GM10248 (cell line): ENCODE measurements around the gene LZIC.

Experiments
- CTCF ChIA-PET: fragments of 300-600 bp; sonication (Branson Sonifier 250); formaldehyde crosslinking; extraction: SDS; loops from one replicate; lab custom pipeline; 2021; ENCODE audit warnings: antibody characterized with exemption; lab: Yijun Ruan, JAX
- POLR2A ChIA-PET: fragments of 350-650 bp; sonication (Branson Sonifier 250); formaldehyde crosslinking; extraction: SDS; loops from one replicate; lab custom pipeline; 2020; ENCODE audit warnings: antibody characterized with exemption; lab: Yijun Ruan, JAX
- DNase-seq: peaks from one replicate; pipeline ENCODE4 v3.0.0; 2012; ENCODE audit errors: extremely low spot score
- CTCF ChIP-seq: IDR thresholded peaks from 2 replicates; pipeline ENCODE4 v1.5.1; 2012; ENCODE audit warnings: mild to moderate bottlenecking, low read depth; ENCODE audit errors: extremely low read depth, missing control alignments, control extremely low read depth

LZIC gene

GRCh38 chr1:9960706-9961562 lies 17.7 kb upstream of the LZIC start:
- TF ChIP-seq CTCF, result no peak
- ChIA-PET POLR2A (interaction anchor here (0.6 kb wide), 2 partner anchors 23 to 205 kb away, joined by 3 to 5 read pairs; no protein-coding TSS in a partner anchor), CTCF (interaction anchor here (1.0 to 9.1 kb wide), 6 partner anchors 9 to 50 kb away, joined by 3 to 49 read pairs (median 4); no protein-coding TSS in a partner anchor)
- DNase-seq, result peak; percentile 64

- ChIA-PET CTCF (interaction anchor here (1.3 to 9.1 kb wide), 3 partner anchors 10 to 30 kb away, joined by 5 to 49 read pairs (median 5); no protein-coding TSS in a partner anchor), POLR2A (no interaction called here)
- no peak for TF ChIP-seq CTCF
- no peak for DNase-seq
Measured at GRCh38 chr1:9960011-9960410, 16.8 kb upstream of the LZIC start.

- POLR2A ChIA-PET, result interaction anchor here (0.7 kb wide), 1 partner anchor 14 kb away, joined by 3 read pairs; the partner anchor contains the start of genes LZIC and NMNAT1
- no peak for TF ChIP-seq CTCF
- DNase-seq, result no peak
- CTCF ChIA-PET, result interaction anchor here (1.2 to 9.1 kb wide), 2 partner anchors 7 to 198 kb away, joined by 3 to 49 read pairs; no protein-coding TSS in a partner anchor
Measured at GRCh38 chr1:9957726-9958125, 14.5 kb upstream of the LZIC start.

GRCh38 chr1:9946315-9946714 lies 3.1 kb upstream of the LZIC start:
- POLR2A ChIA-PET, result interaction anchor here (0.6 kb wide), 1 partner anchor 14 kb away, joined by 7 read pairs; no protein-coding TSS in a partner anchor
- CTCF ChIA-PET, result no interaction called here
- no peak for TF ChIP-seq CTCF
- DNase-seq, result no peak

- TF ChIP-seq CTCF, result peak; percentile 35
- DNase-seq, result peak; percentile 66
- CTCF ChIA-PET, result interaction anchor here (0.7 to 2.6 kb wide), 14 partner anchors 9 to 75 kb away, joined by 3 to 17 read pairs (median 5); no protein-coding TSS in a partner anchor
- POLR2A ChIA-PET, result interaction anchor here (0.6 kb wide), 1 partner anchor 101 kb away, joined by 3 read pairs; no protein-coding TSS in a partner anchor
Measured at GRCh38 chr1:9942399-9942938, 722 bp downstream of the LZIC start.
